Stimulated activated CD8-positive, alpha-beta memory T cell treated with anti-CD3 and anti-CD28 coated beads, Interleukin-4, amount 100 ng/mL, for 48 hours (primary cell): ENCODE measurements around the gene CD47.

Source experiments
- DNase-seq: peaks from one replicate; pipeline ENCODE4 v3.0.0-alpha.2; 2020

The CD47 gene

DNA sequence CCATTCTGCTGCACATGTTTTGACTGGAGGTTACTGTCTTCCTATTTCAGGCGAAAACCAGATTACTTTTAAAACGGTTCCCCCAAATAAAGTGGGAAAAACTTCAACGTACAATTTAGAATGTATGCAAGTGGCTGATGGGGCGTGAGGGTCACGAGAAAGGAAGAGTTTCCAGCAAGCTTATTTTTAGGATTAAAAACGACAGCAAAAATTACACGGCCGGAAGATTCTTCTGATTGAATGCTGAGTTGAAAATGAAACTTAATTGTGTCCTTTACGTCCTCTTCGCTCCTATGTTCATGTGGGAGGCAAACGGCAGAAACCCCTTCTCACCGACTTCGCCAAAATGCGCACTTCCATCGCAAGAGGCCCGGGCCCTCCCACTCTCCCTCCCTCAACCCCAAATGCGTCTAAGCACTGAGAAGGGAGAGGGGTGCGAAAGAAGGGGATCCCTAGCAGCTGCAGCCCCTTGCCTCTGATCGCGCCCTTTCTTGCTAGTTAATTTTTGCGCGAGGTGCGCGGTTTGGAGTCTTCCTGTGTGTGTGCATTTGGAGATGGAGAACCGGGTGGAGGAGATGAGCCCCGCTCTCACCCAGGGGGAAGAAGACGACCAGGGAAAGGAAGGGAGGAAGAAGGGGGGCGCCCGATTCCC is 656 bp downstream of the CD47 start:
- DNase-seq: peak; percentile 73

DNA sequence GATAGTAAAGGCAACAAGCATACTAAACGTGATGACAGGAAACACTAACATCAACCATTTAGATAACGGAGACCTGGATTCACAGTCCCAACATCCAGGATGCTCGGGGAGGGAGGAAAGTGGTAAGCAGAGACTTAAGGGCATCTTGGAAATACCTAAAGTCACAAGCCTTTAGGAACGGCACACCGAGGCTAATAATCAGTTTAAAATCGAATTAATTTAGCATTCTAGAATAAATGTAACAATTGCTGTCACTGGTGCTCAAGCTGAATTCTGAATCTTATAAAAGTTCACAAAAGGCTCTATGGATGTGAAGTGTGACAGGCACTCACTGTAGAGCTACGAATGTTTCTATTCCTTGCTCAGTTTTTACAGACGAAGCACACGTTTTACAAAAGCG is 1.3 kb downstream of the CD47 start:
- no peak for DNase-seq

DNA sequence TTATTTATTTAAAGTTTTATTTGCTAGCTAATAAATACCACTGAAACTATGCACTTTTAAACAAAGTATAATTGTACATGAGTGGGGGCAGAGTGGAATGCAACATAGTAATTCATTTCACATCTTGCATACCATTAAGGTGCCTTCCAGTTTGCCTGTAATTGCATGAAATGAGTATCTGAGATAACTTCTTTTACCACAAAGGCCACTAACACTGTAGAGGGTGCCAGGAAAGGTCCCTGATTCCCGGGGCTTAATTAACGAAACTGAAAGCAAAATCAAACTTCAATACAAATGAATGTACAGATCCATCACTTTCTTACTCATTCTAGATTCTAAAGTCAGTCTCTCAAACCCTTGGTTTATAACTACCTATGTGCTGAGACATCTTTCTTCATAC is 2.1 kb downstream of the CD47 start:
- DNase-seq: no peak

DNA sequence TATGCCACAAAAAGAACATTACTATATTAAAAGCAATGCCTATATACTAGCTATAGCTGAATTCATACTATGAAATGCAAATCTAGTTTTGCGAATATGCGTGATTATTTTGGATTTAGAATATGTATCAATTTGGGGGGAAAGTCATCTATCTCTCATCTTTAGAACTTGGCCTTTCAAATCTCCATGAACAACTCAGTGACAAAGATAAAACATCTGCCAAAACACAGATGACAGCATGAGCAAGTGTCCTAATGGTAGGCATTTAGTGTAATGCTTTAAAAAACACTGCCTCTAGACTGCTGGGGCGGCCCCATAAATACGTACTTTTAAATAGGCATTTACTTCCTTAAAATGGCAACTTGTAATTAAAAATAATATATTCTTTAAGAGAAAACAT is 2.7 kb downstream of the CD47 start:
- DNase-seq: no peak

DNA sequence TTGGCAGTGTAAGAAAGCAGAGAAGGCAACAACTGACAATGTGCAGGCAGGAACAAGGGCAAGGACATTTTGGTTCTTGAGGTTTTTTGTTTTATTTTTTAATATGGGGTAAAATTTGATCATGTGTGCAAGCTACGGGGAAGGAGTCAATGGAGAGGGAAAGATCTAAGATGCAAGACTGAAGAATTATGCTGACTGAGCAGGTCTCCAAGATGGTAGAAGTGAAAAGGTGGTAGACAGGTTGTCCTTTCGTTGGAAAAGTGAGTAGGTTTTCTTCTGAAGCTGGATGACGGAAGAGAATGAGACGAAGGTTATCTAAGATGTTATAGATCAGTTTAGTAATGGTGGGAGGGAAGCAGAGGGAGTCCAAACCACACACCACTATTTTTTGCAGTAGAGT is 4.2 kb downstream of the CD47 start:
- no peak for DNase-seq

DNA sequence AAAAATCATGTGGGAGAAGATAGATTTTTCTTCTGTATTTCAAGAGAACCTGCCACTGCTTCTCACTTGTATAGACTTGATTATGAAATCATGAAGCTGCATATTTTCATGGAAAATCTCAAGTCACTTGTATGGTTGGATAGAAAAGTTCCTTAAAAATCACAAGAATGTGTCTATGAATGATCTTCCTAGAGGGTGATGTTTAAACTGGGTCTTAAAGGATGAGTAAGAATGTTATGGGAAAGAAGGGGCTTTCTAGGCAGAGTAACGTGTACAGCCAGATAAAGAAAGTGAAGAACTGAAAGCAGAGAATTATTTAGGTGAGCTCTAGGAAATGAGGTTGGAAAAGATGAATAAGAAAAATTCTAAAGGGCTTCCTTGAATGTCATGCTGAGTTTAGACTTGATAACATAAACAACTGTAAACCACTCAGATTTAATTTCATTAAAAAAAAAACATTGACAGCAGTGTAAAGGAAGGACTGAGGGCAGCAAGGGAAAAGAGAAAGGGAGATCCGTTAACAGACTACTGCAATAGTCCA is 5.0 kb downstream of the CD47 start:
- DNase-seq: no peak

DNA sequence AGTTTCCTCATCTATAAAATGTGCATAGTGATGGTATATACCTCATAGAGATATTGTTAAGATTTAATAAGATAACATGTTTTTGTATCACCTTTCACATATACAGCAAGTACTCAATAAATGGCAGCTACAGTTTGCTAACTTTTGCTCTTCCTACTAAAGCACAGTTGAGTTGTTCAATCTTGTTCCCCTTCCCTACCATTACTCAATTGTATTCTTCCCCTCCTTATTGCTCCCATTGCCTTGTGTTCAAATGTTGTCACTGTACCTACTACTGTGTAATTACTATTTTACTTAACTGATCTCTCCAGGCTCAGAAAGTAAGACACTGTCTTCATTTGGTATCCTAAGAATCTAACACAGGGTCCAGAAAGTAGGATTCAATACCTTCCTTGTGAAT is 5.5 kb downstream of the CD47 start:
- no peak for DNase-seq

DNA sequence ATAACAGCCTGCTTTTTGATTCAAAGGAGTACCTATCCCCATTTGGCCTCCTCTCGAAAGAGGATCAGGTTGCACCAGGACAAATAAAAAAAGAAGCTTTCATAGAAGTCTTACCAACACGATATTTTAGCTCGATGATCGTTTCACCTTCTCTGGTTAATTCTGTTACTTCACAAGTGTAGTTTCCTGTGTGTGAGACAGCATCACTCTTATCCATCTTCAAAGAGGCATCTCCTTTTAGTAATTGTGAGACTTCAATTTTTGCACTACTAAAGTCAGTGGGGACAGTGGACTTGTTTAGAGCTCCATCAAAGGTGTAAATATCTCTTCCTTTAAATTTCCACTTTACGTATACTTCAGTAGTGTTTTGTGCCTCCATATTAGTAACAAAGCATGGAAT is 11.0 kb downstream of the CD47 start:
- no peak for DNase-seq

DNA sequence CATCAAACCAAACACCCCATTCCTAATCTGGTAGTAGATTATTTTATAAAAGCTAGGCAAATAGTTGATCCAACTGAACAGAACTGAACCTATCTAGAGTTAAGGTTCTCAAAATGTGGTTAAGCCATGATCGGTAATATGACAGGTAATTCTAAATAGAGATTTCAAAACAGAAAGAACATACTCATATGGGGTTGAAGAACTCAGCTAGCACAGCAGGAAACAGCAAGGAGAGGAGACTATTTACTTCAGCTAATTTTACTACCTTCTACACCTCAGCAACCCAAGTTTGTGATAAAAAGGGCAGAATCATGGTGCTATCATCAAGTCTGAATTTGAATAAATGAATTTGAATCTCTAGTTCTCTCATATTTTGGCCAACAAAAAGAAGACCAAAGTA is 11.8 kb downstream of the CD47 start:
- DNase-seq: no peak

DNA sequence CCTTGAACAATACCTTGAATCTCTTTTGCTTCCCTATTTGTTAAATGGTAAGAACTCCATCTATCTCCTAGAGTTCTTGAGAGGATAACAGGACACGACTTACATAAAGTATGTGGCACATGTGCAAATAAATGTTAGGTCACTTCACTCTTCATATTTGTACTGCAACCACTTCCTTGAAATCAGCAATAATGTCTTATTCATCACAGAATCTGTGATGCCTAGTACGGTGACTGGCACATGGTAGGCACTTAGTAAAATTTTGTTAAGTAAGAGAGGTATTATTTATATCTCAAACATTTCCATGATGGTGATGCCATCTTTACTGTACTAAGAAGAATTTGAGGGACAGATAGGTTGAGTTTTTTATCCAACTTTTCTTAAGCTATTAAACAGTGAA is 14.3 kb downstream of the CD47 start:
- no peak for DNase-seq

DNA sequence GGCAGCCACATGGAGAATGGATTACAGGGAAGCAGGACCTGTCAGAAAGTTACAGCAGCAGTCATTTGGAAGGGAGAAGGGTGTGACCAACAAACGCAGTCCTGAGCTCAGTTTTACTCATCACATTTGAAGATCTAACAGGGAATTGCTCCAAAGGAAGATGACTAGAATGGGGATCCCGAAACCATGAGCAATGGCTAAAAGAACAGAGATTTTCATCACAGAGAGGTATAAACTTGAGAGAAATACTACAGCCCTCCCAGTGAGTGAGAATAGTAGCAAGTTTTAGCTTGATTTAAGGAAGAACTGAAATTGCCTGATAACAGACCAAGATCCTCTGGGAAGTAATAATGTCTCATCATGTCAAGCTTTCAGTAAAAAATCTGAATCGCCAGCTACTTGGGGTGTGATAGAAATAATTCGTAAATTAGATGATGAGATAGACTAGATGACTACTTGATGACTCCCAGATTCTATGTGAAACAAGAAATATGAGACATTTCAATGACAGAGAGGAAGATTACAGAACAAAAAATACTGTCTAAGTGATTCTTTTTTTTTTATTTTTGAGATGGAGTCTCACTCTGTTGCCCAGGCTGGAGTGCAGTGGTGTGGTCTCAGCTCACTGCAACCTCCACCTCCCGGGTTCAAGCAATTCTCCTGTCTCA is 16.9 kb downstream of the CD47 start:
- DNase-seq: no peak

DNA sequence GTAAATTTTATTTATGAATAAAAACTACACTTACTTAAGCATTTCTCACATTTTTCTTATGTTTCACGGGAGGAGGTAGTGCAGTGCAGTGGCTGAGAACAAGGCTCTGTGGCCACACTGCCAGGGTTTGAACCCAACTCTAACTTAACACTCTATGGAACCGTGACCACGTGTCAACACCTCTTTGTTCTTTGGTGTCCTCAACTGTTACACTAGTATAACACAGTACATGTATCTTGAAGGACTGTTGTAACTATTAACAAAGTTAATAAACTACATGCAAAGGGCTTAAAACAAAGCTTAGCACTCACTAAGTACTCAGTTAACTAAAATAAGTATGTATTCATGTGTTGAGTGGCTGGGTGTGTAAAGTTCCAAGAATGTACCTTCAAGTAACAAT is 19.5 kb downstream of the CD47 start:
- no peak for DNase-seq

DNA sequence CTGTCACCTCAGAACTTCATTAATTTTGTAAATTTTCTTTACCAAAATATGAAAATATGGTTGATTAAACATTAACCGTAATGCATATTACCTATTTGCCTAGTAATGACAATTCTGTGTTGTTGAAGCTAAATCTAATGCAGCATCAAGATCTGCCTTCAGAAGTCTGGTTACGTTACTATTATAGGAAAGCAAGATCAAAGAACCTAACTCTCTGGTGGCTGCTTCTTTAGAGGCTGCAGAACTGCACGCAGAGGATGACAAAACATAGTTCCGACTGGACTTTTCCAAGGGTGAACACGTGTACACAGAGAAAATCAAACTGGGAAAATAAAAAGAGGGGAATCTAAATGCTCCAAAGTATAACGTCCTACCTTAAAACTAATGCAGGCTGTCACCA is 20.5 kb downstream of the CD47 start:
- no peak for DNase-seq

DNA sequence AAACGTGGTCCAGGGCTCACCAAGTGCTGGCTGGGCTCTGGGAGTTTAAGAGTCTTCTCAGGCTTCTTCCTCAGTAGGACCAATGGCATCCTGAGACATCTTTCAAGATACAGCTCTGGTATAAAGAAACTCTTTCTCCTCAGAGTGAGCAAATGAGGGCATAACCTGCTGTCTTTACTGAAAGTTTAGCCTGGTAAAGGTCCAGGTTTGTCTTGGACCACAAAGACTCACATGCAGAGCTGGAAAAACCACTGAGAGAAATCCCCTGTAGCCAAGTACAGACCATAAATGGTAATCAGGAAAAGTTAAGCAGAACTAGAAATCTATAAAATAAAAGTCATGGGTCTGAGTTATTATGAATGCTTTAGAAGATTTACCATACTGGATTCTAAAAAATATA is 23.1 kb downstream of the CD47 start:
- no peak for DNase-seq

DNA sequence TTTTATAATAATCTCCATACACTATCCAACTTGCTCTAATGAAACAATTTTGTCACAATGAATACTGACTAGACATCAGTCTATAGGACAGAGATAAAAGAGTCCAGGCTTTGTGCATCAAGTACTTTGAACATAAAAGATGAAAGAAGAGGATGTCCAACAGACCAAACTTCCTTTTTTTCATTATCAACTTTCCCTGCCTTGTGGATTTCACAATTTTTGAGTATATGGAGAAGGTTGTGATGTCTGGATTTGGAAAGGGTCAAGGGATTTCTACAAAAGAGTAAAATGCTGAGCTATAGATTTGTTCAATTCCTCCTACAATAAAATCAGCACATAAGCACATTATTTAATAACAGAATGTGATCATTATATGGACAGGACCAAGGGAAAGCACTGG is 25.7 kb downstream of the CD47 start:
- no peak for DNase-seq

DNA sequence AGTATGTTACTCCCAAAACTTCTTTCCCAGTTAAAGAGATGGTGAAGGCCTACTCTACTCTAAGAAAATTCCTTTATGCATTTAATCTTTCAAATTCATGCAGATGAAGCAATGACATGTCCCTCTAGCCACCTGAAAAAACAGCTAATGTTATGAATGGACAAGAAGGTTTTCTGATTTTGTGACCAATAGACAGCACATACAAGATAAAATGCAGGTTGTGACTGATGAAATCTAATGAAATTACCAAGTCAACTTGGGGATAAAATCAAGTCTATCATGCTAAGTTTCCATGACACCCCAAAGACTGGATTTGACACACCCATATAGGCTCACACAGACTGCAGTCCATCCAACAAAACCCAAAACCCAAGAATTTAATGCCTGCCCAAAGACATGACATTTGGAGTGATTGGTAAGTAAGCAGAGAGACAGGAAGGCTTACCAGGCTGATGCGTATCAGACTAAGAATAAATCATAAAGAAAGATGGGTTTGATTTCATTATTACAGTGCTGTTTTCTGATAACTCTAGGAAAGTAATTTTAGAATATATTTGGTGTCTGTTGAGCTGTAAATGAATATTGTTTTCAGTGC is 26.4 kb downstream of the CD47 start:
- no peak for DNase-seq

DNA sequence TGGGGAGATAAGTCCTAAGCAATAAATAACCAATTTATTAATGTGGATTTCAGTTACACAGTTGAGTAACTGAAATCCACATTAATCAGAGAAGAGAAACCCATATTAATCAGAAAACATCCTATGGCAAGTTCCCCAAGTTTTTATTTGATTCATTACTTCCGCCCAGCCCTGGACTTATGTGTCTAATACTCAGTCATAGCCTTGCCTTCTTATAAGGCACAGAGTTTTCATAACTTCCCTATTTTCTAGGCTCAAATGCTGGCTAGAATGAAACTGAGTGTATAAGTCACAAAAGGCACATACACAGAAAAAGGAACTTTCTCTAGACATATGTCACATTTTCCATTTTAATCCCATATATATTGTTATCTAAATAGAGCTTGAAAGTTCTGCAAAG is 28.8 kb downstream of the CD47 start:
- DNase-seq: no peak

DNA sequence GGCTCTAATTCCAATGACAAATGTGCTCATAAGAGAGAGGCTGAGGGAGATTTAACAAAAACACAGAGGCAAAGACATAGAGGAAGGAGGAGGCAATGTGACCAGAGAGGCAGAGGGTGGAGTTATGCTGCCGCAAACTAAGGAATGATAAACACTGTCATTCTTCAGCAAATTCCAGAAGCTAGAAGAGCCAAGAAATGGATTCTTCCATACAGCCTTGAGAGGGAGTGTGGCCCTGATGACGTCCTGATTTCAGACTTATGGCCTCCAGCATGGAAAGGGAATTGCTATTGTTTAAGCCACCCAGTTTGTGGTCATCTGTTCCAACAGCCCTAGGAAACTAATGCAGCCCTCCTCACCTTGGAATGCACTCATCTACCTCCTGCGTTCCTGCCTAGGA is 30.5 kb downstream of the CD47 start:
- DNase-seq: no peak

DNA sequence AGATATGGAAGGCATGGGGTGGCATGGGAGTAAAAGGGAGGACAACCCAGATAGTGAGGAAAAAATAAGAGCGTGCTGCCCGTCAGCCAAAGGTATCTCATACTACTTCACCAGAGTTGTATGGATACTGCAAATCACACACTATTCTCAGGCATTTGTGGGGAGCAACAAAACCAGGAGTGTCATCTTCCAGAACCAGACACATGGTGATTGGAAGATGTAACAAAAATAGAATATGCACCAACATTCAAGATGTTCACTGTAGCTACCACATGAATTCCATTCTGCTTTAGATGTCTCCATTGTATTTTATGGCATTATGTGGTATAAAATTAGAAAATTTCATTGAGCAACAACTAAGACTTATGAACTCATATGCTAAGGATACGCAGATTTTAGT is 34.9 kb downstream of the CD47 start:
- no peak for DNase-seq

DNA sequence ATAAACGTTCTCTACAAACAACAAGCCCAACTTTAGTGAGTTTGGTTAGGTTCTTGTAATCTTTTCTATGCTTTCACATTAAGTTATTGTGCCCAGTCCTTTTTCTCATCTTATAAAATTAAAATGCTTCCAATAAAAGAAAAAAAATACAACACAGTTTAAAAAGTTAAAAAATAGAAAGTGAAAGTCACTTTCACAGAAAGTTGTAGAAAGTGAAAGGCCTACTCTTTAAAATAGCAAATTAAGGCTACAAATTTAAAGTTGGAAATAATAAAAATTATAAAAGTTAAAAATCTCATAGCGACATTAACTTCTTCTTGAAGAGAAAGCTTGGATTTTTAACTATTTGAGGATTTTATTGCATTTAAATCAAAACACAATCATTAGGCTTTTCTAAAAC is 35.9 kb downstream of the CD47 start:
- no peak for DNase-seq

DNA sequence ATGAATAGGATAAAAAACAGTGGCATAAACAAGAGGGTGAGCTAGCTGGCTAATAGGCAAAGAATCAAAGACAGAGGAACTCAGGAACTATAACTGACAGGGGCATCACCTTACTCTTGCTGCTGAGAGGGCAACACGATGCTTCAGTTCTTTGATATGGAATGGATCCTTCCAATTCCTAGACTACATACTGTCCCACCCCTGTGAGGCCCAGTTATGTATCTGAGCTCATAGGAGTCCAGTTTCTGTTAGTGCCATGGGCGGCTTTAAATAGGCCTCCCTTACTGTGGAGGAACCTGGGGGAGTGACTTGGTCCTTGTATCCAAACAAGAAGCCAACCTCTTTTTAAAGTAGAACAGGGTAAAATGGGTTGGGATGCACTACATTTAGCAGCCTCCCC is 37.3 kb downstream of the CD47 start:
- no peak for DNase-seq

DNA sequence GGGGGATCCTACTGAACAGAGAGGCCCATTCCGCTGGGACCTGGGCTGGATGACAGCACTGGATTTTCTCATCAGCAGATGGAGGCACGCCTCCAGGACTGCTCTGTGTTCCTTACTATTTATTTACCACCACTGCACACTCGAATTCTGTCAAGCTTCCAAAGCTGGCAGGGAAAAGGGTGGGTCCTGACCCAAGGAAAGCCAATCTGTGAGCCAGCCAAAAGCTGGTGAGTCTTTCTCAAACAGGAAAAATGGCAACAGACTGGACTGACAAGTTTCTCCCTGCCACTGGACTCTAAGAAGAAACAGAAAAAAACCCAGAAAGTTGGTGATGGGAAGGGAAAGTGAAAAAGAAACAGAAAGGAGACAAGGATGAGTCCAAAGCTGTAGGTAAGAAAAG is 37.8 kb downstream of the CD47 start:
- DNase-seq: no peak

DNA sequence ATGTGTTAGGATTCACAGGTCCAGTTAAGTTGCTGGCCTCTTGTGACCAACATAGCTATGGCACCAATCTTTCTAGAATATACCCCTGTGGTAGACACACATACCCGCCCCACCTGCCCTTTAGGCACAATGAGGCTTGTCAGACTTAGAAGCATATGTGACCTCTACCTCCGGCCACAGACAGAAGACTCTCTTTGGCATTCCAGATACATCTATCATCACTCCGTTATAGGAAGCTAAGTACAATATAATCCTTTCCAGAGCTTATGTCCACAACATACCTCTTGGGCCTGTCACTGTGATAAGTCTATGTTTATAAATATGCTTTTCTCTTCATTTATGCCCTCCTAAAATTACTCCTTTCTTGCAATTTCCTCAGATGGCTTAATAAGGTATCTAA is 39.8 kb downstream of the CD47 start:
- no peak for DNase-seq

DNA sequence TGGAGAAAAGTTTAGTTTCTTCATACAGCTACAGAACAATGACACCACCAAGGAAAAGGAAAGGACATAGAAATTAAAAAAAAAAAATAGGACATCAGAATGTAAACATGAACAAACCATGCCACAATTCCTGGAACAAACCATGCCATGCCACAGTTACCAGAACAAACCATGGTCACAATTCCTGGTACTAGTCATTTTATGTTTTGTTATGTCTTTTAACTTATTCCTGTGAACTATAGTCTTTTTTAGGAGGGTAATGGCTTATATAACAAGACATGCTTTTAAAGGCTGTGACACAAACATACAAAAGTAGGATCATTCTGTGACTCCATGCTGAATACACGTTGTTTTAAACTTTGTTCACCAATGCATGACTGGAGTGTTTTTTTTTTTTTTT is 42.8 kb downstream of the CD47 start:
- DNase-seq: no peak

DNA sequence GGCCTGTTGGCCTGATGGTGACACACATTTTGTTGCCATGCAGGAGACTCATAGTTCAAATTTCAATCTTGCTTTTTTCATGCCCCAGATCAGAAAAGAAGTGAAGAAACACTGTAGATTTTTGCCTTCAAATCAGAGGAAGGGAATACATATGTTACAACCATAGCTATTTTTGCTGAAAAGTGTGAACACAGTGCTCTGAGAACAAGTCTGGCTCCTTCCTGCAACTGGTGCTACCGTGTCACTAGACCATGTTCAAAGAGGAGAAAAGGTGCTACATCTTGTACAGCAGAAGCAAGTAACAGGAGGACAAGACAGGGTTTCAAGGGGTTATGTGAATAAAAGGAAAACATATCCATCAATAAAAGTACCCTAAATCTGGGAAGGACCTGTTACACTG is 44.6 kb downstream of the CD47 start:
- no peak for DNase-seq
